NB4 (cell line): Measurements from ENCODE around the gene MOB1B.

ENCODE experiments used
- CTCF ChIP-seq: IDR thresholded peaks from one replicate; pipeline ENCODE4 v1.5.1; 2012; ENCODE audit warnings: low read depth, low read length
- POLR2A ChIP-seq: IDR thresholded peaks from 2 replicates; pipeline ENCODE4 v1.6.1; 2011; ENCODE audit warnings: mild to moderate bottlenecking; ENCODE audit not compliant: insufficient read length; ENCODE audit errors: extremely low read depth
- TF ChIP-seq, protein P1 (sequence below): IDR thresholded peaks from 2 replicates; pipeline ENCODE4 v1.6.1; 2011; ENCODE audit warnings: low read depth, low read length

GRCh38 chr4:70954032-70954431, 51.9 kb downstream of the MOB1B start:
- TF ChIP-seq CTCF (no peak), POLR2A (no peak)
- TF ChIP-seq, protein P1, sequence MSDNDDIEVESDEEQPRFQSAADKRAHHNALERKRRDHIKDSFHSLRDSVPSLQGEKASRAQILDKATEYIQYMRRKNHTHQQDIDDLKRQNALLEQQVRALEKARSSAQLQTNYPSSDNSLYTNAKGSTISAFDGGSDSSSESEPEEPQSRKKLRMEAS = no peak
